Measurements from ENCODE around the gene TRABD2B.
"Not testable (repeated sequence)": the region's sequence is repeated elsewhere in the genome, so short reads cannot be mapped to it uniquely, and the experiment has no call there.

TRABD2B gene

DNA sequence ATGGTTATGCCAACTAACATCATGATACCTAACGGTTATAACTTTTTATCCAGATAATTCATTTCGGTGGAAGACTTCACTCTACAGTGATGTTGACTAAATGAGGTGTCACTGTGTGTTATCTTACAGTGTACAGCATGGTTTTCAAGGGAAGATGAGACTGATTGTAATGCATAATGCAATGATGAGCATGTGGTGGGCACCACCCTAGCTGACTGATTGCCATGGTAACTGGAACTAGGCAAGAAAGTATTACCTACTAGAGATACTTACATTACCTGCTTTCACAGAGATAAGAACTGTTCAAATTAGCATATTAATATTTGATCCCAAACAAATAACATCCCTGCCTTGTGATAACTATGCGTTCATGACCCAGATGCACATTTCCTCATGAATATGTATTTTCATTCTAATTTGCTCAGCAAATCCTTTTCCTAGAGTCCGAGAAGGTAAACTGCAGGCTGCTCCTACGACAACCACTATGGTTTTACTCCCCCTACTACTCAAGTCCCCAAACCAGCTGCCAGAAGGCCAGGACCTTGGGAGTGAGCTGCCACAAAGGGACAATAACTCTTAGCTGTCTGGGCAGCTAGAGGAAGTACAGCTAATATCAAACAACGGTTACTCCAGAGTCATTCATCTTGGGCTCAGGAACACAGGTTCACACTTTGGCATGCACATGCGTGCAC, 29.2 kb downstream of the TRABD2B start:
- no peak for DNase-seq (ENCODE audit: low read depth in 2 of 2)

DNA sequence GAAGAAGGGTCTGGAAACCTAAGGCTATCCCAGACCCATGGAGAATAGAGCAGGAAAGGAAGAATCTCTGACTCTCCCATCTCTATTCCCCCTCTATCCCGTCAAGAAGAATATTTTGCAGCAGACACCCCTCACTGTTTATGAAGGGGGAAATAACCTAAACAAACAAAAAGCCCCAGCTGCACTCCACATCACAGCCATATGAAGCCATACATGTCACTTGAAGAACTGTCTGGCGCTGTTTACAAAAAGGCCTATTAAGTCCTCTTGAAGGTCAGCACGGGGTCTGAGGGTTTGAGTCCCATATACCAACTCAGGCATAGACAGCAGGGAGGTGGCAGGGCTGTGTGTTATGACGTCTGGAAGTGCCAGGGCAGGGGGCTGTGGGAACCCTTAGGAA, 31.4 kb downstream of the TRABD2B start:
- no peak for DNase-seq (ENCODE audit: low read depth in 2 of 2)

DNA sequence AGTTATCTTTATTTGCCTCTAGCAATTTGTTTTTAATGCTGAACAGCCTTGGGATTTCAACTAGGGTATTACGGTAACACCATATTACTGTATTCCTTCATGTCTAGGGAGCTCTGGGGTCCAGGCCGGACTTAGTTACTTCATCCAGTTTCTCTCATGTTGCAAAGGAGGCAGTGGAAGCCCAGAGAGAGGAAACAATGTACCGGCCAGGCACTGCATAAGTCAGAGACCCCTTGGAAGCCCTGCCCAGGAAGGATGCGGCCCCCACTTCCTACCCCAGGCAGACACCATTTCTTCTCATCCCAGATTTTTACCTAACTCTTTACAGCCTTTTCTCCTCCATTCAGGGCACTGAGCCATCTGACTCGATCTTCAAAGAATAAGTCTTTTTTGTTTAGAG, 32.5 kb downstream of the TRABD2B start:
- no peak for DNase-seq (ENCODE audit: low read depth in 2 of 2)

DNA sequence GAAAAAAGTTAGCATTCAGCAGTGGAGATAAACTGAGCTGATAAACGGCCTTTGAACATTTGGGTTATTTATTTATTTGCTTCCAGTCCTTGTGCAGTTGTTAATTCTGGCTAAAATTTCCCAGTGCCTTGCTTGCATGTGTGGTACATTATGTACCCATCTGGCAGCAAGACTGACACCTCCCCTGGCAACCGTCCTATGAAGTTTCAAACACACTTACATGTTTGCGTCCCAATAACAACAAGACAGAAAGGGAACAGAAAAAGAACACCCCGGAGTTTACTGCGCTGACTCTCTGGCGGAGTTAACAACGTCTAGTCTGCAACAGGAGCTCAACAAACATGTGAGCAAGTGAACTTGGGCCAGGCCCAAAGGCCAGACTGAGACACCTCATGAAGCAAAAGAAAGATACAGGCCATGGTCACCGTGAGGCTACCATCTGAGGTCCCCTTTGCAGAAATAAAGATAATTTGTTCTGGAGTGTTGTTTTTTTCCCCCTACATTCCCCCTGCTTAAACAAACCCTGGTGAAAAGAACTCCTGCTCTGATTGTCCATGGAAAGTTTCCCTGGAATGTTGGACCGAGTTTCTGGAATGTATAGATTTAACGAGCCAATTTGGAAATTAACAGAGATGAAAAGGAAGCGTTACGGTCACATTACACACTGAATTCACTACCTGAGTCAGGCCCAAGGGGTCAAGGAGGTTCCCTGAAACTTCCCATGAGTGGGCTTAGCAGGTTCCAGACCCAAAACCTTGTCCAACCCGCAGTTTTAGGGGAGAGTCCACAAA, 33.4 kb downstream of the TRABD2B start:
- no peak for DNase-seq (ENCODE audit: low read depth in 2 of 2)

DNA sequence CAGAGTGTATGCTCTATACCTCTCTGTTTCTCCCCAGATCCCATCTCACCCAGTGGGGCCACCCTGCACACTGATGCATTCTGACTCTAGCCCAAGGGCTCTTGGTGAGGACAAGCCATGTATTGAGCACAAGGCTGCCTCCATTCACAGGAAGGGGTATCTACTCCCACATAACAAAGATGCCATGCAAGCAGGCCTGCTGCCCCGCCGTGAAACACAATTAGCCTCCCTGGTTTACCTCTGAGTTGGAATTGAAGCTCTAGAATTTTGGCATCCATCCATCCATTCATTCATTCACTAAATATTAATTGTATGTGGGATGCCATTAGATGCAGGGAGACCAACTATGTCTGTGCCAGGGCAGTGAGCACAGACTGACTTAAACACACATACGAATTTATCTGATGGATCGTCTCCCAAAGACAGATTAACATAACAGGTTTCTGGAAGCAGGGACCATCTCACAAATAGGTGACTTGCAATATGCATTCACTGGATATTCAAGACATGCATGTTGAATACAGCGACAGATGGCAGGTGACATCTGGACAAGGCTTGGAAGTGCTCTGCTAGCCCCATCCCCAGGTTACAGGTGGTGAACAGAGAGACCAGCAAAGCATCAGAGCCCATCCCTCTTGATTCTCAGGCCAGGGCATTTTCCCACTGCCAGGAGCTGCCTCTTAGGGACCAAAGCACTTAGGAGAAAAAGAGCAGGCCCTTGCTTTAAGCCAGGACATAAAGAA, 34.3 kb downstream of the TRABD2B start:
- DNase-seq (ENCODE audit: low read depth in 2 of 2), result no peak

DNA sequence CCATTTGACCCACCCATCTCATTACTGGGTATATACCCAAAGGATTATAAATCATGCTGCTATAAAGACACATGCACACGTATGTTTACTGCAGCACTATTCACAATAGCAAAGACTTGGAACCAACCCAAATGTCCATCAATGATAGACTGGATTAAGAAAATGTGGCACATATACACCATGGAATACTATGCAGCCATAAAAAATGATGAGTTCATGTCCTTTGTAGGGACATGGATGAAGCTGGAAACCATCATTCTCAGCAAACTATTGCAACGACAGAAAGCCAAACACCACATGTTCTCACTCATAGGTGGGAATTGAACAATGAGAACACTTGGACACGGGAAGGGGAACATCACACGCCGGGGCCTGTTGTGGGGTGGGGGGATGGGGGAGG, 35.4 kb downstream of the TRABD2B start:
- DNase-seq (ENCODE audit: low read depth in 2 of 2), result not testable (repeated sequence)

DNA sequence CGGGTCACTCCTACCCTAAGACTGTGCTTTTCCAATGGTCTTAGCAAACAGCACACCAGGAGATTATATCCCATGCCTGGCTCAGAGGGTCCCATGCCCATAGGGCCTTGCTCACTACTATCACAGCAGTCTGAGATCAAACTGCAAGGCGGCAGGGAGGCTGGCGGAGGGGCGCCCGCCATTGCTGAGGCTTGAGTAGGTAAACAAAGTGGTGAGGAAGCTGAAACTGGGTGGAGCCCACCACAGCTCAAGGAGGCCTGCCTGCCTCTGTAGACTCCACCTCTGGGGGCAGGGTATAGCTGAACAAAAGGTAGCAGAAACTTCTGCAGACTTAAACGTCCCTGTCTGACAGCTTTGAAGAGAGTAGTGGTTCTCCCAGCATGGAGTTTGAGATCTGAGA, 40.7 kb downstream of the TRABD2B start:
- DNase-seq (ENCODE audit: low read depth in 2 of 2), result not testable (repeated sequence)

DNA sequence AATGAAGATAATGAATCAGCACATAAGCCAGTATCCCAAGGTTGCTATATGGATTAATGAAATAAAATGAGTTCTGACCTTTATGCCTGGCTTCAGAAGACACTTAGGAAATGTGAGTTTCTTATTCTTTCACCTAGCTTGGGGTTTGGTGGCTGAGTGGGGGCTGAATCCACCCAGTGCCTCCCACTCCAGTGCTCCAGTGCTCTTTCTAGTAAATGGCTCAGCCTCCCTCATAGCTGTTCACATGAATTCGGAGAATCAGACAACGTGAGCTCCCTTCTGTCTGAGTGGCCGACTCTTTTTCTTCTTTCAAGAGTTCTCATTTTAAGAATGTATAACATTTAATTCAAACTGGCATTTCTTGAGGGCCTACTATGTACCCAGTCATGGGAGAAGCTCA, 43.5 kb downstream of the TRABD2B start:
- no peak for DNase-seq (ENCODE audit: low read depth in 2 of 2)

DNA sequence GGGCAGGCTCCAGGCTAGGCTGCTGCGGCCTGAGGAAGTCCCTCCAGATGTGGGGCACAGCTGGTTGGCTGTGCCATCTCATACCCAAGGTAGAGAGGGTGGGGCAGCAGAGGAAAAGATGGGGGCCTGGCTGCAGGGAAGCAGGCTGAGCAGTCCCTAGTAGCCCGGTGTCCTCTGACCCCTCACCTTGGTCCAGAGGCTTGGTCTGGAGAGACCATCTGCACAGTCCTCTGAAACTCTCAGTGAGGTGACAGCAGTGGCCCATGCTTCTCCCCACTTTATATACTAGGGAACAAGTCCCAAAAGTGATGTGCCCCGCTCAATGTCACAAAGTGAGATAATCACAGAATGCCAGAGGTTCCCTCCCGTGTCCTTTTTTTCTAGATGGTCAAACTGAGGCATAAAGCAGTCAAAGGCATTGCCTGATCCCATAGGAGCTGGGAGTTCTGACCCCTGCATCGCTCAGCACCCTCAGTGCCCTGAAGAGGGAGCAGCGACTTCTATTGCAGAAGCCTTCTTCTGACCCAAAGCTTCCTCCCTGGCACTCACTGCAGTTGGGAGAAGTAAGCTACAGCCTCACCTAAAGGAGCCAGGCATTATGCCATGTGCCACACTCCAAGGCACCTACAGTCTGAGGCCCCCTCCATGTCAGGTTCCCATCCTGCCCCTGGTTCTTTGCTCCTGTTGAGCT, 45.5 kb downstream of the TRABD2B start:
- DNase-seq (ENCODE audit: low read depth in 2 of 2), result no peak

DNA sequence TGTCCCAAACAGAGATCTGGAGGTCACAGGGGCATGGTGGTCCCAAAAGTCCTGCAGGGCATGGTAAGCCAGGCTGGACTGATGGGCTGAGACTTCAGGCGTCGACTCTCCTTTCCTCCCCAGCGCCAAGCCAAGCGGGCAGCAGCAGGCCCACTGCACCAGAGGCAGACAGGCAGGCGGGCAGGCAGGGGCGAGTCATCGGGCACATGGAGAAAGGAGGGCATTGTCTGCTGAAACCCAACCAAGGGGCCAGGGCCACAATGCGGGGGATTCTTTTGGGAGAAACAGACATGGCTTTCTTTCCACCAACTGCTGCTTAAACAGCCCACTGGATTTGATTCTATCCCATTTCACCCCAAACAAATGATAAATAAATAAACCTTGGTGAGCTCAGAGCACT, 46.2 kb downstream of the TRABD2B start:
- no peak for DNase-seq (ENCODE audit: low read depth in 2 of 2)

DNA sequence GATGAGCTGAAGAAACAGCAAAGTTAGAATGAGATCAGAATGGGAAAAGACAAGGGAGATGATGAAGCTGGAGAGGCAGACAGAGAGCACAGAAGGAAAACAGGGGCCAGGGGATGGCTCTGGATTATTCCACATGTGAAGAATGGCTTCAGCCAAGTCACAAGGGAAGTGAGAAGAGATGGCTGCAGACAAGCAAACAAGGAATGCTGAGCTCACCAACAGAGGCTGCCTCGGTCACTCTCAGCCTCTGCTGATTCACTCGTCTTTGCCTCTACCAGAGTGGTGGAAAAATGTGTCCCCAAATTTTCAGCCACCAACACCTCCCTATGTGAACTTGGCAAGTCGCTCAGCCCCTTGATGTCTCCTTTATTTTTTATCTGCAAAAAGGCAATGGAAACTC, 46.7 kb downstream of the TRABD2B start:
- DNase-seq (ENCODE audit: low read depth in 2 of 2), result no peak

DNA sequence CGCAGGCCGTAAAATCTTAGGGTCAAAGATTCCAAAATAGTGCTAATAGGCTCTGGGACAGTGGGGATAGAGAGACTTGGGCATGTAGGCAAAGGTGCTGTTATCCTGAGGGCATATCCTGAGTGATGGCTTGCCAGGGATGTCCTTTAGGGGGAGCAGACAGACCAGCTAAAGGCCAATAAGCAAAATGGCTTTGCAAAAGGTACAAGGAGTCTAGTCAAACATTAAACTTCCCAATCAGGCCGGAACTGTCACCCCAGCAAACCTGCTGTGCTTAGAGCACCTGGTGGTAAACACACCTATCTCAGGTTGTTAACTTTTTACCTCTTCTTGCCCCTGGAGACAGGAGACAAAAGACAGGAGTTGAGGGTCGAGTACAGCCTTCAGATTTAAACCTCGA, 49.1 kb downstream of the TRABD2B start:
- no peak for DNase-seq (ENCODE audit: low read depth in 2 of 2)

DNA sequence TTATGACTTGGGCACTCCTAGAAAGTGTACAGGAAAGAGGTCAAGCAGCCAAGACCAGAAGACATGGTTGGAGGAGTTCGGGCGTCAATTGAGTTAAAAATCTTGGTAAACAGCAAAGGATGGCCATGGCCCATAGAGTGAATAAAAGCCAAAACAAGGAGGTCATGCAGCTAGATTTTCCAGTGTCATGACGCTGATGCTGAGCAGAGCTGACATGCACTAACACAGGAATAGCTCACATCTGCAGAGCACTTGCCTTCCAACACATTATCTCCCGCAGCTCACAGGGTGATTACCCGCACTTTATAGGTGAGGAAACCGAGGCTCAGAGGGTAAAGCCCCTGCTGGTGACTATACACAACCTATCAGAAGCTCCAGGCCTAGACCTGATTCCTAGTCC, 49.7 kb downstream of the TRABD2B start:
- DNase-seq (ENCODE audit: low read depth in 2 of 2), result no peak

DNA sequence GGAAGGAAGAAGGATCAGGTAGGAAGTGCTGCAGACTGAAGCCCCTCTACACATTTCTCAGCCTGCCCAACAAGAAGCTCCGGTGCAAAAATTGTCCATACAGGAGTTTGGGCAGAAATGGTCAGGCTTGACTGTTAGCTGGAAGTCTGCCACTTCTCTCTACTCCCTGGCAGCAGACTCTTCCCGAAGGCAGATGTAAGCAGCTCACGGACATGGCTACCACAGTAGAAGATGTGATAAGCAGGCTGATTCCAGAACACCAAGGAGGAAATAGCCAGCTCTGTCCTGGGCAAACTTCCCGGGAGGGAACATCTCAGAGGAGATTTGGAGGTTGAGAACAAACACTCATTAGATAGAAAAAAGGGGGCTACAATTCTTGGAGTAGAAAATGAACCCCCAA, 52.6 kb downstream of the TRABD2B start:
- DNase-seq (ENCODE audit: low read depth in 2 of 2), result no peak

DNA sequence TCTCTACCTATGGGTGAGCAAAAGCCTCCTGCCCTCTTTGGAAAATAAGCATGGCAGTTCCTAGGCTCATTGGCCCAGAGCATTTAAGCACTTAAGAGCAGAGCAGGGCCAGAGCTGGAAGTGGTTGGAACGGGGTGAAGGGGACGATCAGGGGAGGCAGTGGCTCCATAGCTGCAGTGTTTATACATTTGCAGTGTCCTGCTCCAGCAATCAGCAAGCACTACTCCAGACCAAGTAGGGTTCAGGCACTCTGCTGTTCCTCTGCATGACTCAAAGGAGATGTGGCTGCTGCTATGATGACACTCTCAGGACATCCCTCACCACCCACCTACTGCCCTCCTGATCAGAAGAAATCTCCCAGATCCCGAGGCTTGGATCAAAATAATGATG, 55.0 kb downstream of the TRABD2B start:
- DNase-seq (ENCODE audit: low read depth in 2 of 2), result no peak

DNA sequence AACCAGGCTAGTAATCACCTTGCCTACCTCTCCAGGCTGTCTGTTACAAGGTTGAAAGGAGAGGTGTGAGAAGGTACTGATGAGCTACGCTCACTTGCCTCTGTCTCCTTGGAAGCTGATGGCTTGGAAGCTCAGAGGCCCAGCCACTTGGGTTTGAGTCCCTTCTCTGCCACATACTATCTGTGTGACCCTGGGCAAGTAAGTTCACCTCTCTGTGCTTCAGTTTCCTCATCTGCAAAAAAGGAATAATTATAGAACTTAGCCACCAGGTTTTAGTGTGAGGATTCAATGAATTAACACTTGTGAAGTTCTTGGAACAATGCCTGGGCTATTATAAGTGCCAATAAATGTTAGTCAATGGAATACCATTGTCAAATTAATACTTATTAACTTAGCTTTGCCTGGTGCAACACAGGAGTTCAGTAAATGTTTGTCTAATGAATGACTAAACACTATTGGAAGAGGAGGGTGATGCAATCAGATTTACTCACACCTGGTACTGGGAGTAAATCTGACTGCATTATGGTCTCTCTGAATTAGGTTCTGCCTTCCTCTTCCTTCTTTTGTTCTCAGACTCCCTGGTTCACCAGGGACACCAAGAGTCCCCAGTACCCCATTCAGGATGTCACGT, 55.5 kb downstream of the TRABD2B start:
- no peak for DNase-seq (ENCODE audit: low read depth in 2 of 2)

DNA sequence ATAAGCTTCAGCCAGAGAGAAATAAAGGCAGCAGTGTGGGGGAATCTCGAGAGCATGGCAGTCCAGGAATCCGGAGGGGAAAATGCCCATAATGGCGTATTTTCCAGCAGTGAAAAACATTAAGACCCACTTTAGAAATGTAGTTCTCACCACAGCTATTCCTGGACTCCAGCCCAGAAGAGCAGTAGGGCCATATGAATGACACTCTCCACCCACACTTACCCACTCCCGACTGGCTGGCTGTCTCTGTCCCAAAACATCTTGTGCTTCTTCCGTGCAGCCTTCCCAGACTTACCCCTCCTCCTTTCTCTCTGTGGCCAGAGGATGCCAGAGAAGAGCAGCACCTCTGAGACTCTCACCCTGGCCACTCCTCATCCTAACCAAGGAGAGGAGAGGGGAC, 56.4 kb downstream of the TRABD2B start:
- DNase-seq (ENCODE audit: low read depth in 2 of 2), result no peak

DNA sequence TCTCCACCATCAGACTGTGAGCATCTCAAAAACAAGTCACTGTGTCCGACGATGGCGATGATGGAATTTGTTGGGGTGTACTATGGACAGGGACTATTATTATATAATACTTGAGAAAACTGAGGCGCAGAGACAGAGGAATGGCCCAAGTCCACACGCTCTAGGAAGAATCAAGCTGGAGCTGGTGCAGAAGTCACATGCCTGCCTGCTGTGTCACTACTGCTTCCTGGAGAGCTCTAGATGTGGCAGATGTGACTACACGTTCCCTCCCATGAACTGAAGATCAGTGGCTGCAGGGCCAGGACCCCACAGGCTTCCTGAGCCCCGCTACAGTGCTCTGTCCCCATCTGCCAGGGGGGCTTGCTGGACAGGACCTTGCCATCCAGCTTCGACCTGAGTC, 56.9 kb downstream of the TRABD2B start:
- DNase-seq (ENCODE audit: low read depth in 2 of 2), result no peak

DNA sequence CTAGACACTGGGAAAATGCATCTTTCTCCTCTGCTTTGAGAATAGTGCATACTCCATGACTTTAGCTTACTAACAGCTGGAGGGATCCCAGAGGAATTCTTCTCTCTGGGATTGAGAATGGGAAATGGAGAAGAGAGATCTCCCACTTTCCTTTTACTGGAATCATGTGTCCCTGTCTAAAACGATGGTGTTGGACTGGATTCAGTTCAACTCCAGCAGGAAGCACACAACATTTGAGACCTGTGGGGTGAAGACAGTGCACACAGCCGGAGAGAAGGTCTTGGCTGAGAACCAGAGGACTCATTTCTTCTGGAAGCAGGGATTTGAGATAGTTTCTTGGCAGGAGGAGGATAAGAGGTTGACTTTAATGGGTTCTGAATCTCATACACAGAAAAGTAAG, 58.7 kb downstream of the TRABD2B start:
- DNase-seq (ENCODE audit: low read depth in 2 of 2), result no peak

DNA sequence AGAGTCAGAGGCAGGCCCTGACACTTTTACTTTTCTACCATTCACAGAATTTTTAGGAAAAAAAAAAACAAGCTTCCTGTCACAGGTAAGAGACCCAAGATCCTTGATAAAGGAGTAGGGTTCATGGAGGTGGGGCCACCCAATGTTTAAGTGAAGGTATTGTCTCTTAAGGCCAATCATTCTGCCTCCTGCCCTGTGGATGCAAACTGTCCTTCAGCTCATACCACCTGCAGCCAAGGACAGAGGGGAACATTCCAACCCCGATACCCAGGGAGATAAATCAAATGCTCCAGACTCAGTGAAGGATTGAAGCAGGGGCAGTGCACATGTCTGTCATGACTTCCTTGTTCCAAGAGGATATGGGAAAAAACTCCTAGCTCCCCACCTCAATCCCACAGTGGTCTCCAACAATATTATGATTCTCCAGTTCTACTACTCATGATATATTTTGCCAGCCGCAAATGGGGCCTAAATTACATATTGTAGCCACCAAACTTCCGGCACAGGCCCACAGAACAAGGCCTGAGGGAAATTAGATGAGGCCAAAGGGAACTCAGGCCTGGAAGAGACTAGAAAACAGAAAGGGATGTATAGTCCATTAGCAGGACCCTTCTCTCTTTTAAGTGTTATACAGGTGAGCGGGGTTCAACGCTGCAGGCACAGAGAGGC, 59.5 kb downstream of the TRABD2B start:
- DNase-seq (ENCODE audit: low read depth in 2 of 2), result no peak

DNA sequence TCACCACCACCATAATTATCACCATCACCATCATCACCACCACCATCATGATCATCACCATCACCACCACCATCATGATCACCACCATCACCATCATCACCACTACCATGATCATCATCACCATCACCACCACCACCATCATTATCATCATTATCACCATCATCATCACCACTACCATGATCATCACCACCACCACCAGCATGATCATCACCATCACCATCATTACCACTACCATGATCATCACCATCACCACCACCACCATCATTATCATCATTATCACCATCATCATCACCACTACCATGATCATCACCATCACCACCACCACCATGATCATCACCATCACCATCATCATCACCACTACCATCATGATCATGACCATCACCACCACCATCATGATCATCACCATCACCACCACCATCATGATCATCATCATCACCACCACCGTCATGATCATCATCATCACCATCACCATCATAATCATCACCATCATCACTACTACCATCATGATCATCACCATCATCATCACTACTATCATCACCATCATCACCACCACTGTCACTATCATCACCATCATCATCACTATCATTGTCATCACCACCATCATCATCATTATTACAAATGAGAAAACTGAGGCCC, 60.2 kb downstream of the TRABD2B start:
- no peak for DNase-seq (ENCODE audit: low read depth in 2 of 2)

Measured in activated CD8-positive, alpha-beta memory T cell treated with anti-CD3 and anti-CD28 coated beads for 4 hours (primary cell).